ENCODE data around the gene KARS1.

The KARS1 gene

DNA sequence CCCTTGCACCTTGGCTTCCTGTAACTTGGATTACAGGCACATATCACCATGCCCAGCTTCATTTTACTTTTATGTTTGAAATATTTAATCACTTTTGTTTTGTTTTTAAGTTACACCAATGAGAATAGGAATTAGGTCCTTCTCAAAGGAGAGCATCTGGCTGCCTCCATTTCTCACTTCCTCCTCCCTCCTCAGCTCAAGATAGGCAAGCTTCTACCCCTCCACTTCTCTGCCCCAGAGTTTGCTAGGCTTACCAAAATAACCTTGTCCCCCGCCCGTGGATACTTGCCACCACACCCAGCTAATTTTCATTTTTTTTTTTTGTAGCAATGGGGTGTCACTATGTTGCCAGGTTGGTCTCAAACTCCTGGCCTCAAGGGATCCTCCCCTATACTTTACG is 63.4 kb downstream of the KARS1 start:
- DNase-seq (ENCODE audit: low read depth in 3 of 3): no peak

- no peak for DNase-seq (ENCODE audit: low read depth in 3 of 3)
Measured at GRCh38 chr16:75579281-75579834, 68.1 kb downstream of the KARS1 start.

DNA sequence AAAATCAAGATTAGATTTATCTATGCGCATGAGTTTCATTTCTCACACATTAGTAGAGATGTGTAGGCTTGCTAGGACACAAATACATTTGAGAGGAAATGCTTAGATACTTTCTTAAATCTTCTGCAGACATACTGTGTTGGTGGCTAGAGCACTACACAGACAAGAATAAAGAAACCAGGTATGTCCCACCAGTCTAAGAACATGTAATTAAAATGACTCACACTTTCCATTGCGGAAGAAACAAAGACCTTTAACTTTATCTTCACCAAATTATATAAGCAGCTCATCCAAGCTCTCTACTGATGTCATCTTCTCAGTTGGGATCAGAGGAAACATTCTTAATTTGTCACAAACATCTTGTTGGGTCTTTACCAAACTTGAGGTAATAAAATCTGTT is 68.7 kb downstream of the KARS1 start:
- no peak for DNase-seq (ENCODE audit: low read depth in 3 of 3)

DNA sequence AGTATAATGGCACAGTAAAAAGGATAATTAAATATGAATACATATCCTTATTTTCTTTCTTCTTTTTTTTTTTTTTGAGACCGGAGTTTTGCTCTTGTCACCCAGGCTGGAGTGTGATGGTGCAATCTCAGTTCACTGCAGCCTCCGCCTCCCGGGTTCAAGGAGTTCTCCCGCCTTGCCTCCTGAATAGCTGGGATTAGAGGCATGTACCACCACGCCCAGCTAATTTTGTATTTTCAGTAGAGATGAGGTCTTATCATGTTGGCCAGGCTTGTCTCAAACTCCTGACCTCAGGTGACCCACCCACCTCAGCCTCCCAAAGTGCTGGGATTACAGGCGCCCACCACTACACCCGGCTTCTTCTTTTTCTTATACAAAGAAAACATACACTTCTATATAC is 69.3 kb downstream of the KARS1 start:
- no peak for DNase-seq (ENCODE audit: low read depth in 3 of 3)
